Endothelial cell of umbilical vein (primary cell): ENCODE data around the gene GYS1. TPM values are rescaled to one million over a fixed set of nuclear protein-coding genes. Genes with fewer than 3 reads are reported as not detected.

Experiments
- BruUV-seq: library from RNA; stranded (reverse); fragments of 400-500 nt; replicated peaks from 2 replicates; lab custom pipeline; 2021; lab: Mats Ljungman, UMichigan
- CTCF ChIA-PET: fragments of 300-600, 350-600 bp; sonication (Branson Sonifier 250); formaldehyde crosslinking; loops from one replicate; lab custom pipeline; 2021; ENCODE audit warnings: antibody characterized with exemption, inconsistent platforms; lab: Charles Lee
- POLR2A ChIA-PET: fragments of 300-600, 350-600 bp; sonication (Branson Sonifier 250); formaldehyde crosslinking; loops from one replicate; lab custom pipeline; 2021; ENCODE audit warnings: antibody characterized with exemption, inconsistent platforms; lab: Charles Lee
- DNase-seq: peaks from one replicate; pipeline ENCODE4 v3.0.0-alpha.2; 2011; ENCODE audit warnings: low read depth, low spot score
- FAIRE-seq: peaks from 2 replicates; lab custom pipeline; 2011; peaks lifted over from hg19 to GRCh38; lab: Jason Lieb, UNC
- H2AFZ ChIP-seq: 2 replicates; pipeline ENCODE4 v1.6.0; 2012; ENCODE audit warnings: low read depth, low read length, control low read depth, inconsistent platforms
- H3K27ac ChIP-seq: 2 replicates; pipeline ENCODE4 v1.5.1; 2011; ENCODE audit warnings: low read depth, mild to moderate bottlenecking, control low read depth, low read length, moderate library complexity; ENCODE audit not compliant: insufficient read depth
- H3K27me3 ChIP-seq, 2 experiments: 2 replicates each; pipeline versions ENCODE4 v1.6.0 to v1.6.1; 2011; ENCODE audit warnings: low read length in 2 of 2, mixed read lengths in 1 of 2; ENCODE audit not compliant: control insufficient read depth in 2 of 2, insufficient read depth in 2 of 2
- H3K36me3 ChIP-seq, 2 experiments: 2 replicates in 1 of 2; 3 replicates in 1 of 2; pipeline ENCODE4 v1.5.1; 2011; ENCODE audit warnings: low read length in 2 of 2, mild to moderate bottlenecking in 1 of 2, moderate library complexity in 1 of 2; ENCODE audit not compliant: control insufficient read depth in 2 of 2, insufficient read depth in 2 of 2; ENCODE audit errors: extremely low read depth in 1 of 2
- H3K4me1 ChIP-seq: 3 replicates; pipeline ENCODE4 v1.5.1; 2011; ENCODE audit warnings: mild to moderate bottlenecking, low read length; ENCODE audit not compliant: control insufficient read depth, insufficient read depth; ENCODE audit errors: extremely low read depth
- H3K4me2 ChIP-seq: 2 replicates; pipeline ENCODE4 v1.6.1; 2011; ENCODE audit warnings: low read length, control low read depth, mixed read lengths; ENCODE audit not compliant: insufficient read depth
- H3K4me3 ChIP-seq, 3 experiments: fragments of 200-600 bp in 1 of 3; sonication (generic), shearing (Covaris generic) in 1 of 3; replicated peaks in 1 of 3; 2 replicates each; pipeline ENCODE4 v1.5.1; 2011 to 2016; ENCODE audit warnings: control low read depth in 3 of 3, low read length in 3 of 3, mild to moderate bottlenecking in 2 of 3, inconsistent platforms in 1 of 3, low read depth in 1 of 3, moderate library complexity in 1 of 3; ENCODE audit not compliant: insufficient read depth in 1 of 3
- H3K79me2 ChIP-seq: 2 replicates; pipeline ENCODE4 v1.6.0; 2012; ENCODE audit warnings: low read length, inconsistent platforms; ENCODE audit not compliant: control insufficient read depth, insufficient read depth
- H3K9ac ChIP-seq: replicated peaks from 2 replicates; pipeline ENCODE3; 2011; ENCODE audit warnings: low read length, control low read depth; ENCODE audit not compliant: insufficient read depth; ENCODE audit errors: extremely low read depth
- H3K9me1 ChIP-seq: replicated peaks from 3 replicates; pipeline ENCODE4 v1.6.0; 2011; ENCODE audit warnings: mild to moderate bottlenecking, low read length; ENCODE audit not compliant: control insufficient read depth, insufficient read depth; ENCODE audit errors: extremely low read depth
- H3K9me3 ChIP-seq: replicated peaks from 2 replicates; pipeline ENCODE4 v1.5.1; 2012; ENCODE audit warnings: low read length, inconsistent platforms; ENCODE audit not compliant: control insufficient read depth, insufficient read depth
- H4K20me1 ChIP-seq: replicated peaks from 2 replicates; pipeline ENCODE3; 2011; ENCODE audit warnings: mild to moderate bottlenecking, low read length; ENCODE audit not compliant: control insufficient read depth, insufficient read depth; ENCODE audit errors: extremely low read depth
- EZH2 ChIP-seq: IDR thresholded peaks from 2 replicates; pipeline ENCODE4 v1.6.1; 2012; ENCODE audit warnings: borderline replicate concordance, low read depth, mild to moderate bottlenecking, moderate library complexity, low read length, inconsistent platforms; ENCODE audit not compliant: severe bottlenecking
- FOS ChIP-seq: IDR thresholded peaks from 2 replicates; pipeline ENCODE4 v1.6.1; 2011; ENCODE audit warnings: mild to moderate bottlenecking, low read length, moderate library complexity, borderline replicate concordance; ENCODE audit not compliant: insufficient read depth
- MYC ChIP-seq: IDR thresholded peaks from one replicate; pipeline ENCODE4 v1.6.1; 2011; ENCODE audit warnings: mild to moderate bottlenecking, low read depth, low read length
- POLR2A ChIP-seq: IDR thresholded peaks from 2 replicates; pipeline ENCODE4 v1.6.1; 2012; ENCODE audit warnings: low read depth, mild to moderate bottlenecking, control low read depth, low read length
- POLR2AphosphoS5 ChIP-seq: IDR thresholded peaks from 2 replicates; pipeline ENCODE4 v1.6.1; 2012; ENCODE audit warnings: low read depth, mild to moderate bottlenecking, control low read depth, low read length, moderate library complexity; ENCODE audit not compliant: insufficient read depth
- dilution Hi-C: fragments of 300-500 bp; cut with MboI; formaldehyde crosslinking; loops from one replicate; pipeline ENCODE4 v1.15.0; 2019; ENCODE audit warnings: low sequenced_read_pairs; ENCODE audit not compliant: extremely low pct_ligation_motif_present
- intact Hi-C: fragments of 100-400 bp; cut with micrococcal nuclease; formaldehyde crosslinking; loops from one replicate; pipeline ENCODE4 v1.10.0; 2022
- polyA plus RNA-seq, 4 experiments: library from polyadenylated mRNA; depleted of rRNA in 3 of 4; stranded (reverse) in 3 of 4; unstranded in 1 of 4; fragments of >200 nt; gene quantifications; 2 replicates each; pipeline versions ENCODE4 v1.2.1 to v1.2.3, GENCODE V29; 2011 to 2012; ENCODE audit warnings: missing spikeins in 1 of 4
- total RNA-seq: library from RNA; stranded (reverse); gene quantifications from 2 replicates; pipeline ENCODE4 v1.2.3, GENCODE V29; 2021
- TF ChIP-seq, protein P1 (sequence below): IDR thresholded peaks from 2 replicates; pipeline ENCODE4 v1.6.1; 2011; ENCODE audit not compliant: insufficient read depth, insufficient read length
- TF ChIP-seq, protein P2 (sequence below), 2 donors: IDR thresholded peaks; 1 replicate in 1 of 2; 2 replicates in 1 of 2; pipeline ENCODE4 v1.5.1; 2011; ENCODE audit warnings: low read length in 2 of 2, mild to moderate bottlenecking in 2 of 2, moderate library complexity in 2 of 2, control low read depth in 1 of 2, inconsistent platforms in 1 of 2, low read depth in 1 of 2; ENCODE audit not compliant: insufficient read depth in 1 of 2; ENCODE audit errors: extremely low read depth in 1 of 2

Gene GYS1
- total and polyA plus RNA-seq, 2 donors (not counting 3 experiments of a cell fraction or from before 2014, with no cell fraction given), result 39.0 to 58.9 TPM

DNA sequence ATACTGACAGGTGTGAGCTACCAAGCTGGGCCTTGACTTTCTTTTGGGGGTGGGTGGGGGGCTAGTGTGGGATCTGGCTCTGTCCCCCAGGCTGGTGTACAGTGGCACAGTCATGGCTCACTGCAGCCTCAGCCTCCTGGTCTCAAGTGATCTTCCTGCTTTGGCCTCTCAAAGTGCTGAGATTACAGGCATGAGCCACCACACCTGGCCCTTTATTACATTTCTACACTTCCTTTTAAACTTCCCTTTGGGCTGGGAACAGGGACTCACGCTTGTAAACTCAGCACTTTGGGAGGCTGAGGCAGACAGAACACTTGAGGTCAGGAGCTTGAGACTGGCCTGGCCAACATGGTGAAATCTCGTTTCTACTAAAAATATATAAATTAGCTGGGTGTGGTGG, 16.0 kb downstream of the GYS1 start:
- H3K36me3 ChIP-seq, result peaks cover 2 to 15% of the 10 kb centered on the region in 2 experiments
- no peaks in the 10 kb centered on the region for H3K9me1 ChIP-seq
- no peaks in the 10 kb centered on the region for H3K9me3 ChIP-seq
- no peaks in the 10 kb centered on the region for H3K4me1 ChIP-seq
- CTCF ChIA-PET, result interaction anchor here (1.4 to 2.6 kb wide), 3 partner anchors 15 to 189 kb away, joined by 7 to 10 read pairs (median 7); partner anchors contain the start of gene RUVBL2
- H3K9ac ChIP-seq, result no peak overlapping the region
- no peaks in the 10 kb centered on the region for H3K79me2 ChIP-seq
- dilution Hi-C loops (no loop called here), intact Hi-C loops (no loop called here)
- BruUV-seq, result no TSS peak
- no peaks in the 10 kb centered on the region for H4K20me1 ChIP-seq
- no peak overlapping the region for H3K4me2 ChIP-seq
- no peak overlapping the region for H2AFZ ChIP-seq
- H3K27ac ChIP-seq, result no peak overlapping the region
- H3K27me3 ChIP-seq, result no peaks in the 10 kb centered on the region
- POLR2A ChIA-PET, result interaction anchor here (0.8 kb wide), 1 partner anchor 16 kb away, joined by 3 read pairs; the partner anchor contains the start of genes GYS1 and RUVBL2
- no peak overlapping the region for H3K4me3 ChIP-seq
- no peak for FAIRE-seq
- TF ChIP-seq POLR2A (no peak), POLR2AphosphoS5 (no peak), EZH2 (no peak)
- TF ChIP-seq, protein P1, sequence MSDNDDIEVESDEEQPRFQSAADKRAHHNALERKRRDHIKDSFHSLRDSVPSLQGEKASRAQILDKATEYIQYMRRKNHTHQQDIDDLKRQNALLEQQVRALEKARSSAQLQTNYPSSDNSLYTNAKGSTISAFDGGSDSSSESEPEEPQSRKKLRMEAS, result no peak
- no peak for DNase-seq

DNA sequence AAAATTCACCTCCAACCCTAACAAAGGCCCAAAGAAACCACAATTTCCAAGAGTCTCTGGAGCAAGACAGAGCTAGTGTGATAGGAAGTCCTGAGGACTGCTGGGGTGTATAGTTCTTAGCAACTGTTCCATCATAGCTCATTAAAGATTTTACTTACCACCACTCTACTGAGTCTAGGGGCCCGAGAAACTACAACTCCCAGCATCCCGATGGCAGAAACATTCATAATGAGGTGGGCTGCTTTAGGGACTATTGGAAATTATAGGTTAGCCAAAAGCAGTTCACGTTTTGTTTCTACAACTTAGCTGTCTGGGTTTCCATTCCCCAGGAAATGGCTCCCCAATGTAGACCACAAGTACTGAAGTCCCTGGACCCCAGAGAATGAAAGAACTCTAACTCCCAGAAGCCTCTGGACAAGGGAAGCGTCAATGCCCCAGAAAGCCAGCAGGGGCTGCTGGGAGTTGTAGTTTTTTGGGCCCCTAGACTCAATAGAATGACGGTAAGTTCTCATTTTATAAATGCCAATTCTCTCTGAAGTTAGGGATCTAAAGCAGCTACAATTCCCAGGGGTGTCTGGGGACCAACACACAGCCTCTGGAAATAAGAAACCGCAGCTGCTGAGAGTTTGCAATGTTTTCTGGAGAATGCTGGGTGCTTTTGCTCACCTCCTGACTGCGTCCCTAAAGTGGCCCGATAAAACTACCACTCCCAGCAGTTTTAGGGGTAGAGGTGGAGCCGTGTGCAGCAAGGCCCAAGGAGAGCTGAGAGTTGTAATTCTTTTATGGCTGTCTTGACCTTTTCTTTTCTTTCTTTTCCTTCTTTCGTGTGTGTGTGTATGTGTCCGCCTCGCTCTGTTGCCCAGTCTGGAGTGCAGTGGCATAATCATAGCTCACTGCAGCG, 16.9 kb downstream of the GYS1 start:
- Histone ChIP-seq H4K20me1 (no peaks in the 10 kb centered on the region), H3K9ac (no peak overlapping the region), H3K4me3 (no peak overlapping the region), H3K27me3 (no peaks in the 10 kb centered on the region), H3K27ac (no peak overlapping the region), H3K79me2 (no peaks in the 10 kb centered on the region), H3K4me2 (no peak overlapping the region), H3K9me1 (no peaks in the 10 kb centered on the region), H2AFZ (no peak overlapping the region), H3K4me1 (no peaks in the 10 kb centered on the region), H3K9me3 (no peaks in the 10 kb centered on the region), H3K36me3 (peaks cover 2 to 11% of the 10 kb centered on the region in 2 experiments)
- BruUV-seq, result no TSS peak
- peak; percentile 49 for DNase-seq
- intact Hi-C loops (no loop called here), dilution Hi-C loops (no loop called here)
- CTCF ChIA-PET, result interaction anchor here (1.6 to 2.6 kb wide), 2 partner anchors 16 to 188 kb away, joined by 7 to 10 read pairs; no protein-coding TSS in a partner anchor
- POLR2A ChIA-PET, result interaction anchor here (0.6 to 0.8 kb wide), 2 partner anchors 17 to 103 kb away, joined by 3 to 7 read pairs; partner anchors contain the start of genes GYS1 and RUVBL2
- TF ChIP-seq MYC (no peak), FOS (no peak)
- TF ChIP-seq, protein P2, sequence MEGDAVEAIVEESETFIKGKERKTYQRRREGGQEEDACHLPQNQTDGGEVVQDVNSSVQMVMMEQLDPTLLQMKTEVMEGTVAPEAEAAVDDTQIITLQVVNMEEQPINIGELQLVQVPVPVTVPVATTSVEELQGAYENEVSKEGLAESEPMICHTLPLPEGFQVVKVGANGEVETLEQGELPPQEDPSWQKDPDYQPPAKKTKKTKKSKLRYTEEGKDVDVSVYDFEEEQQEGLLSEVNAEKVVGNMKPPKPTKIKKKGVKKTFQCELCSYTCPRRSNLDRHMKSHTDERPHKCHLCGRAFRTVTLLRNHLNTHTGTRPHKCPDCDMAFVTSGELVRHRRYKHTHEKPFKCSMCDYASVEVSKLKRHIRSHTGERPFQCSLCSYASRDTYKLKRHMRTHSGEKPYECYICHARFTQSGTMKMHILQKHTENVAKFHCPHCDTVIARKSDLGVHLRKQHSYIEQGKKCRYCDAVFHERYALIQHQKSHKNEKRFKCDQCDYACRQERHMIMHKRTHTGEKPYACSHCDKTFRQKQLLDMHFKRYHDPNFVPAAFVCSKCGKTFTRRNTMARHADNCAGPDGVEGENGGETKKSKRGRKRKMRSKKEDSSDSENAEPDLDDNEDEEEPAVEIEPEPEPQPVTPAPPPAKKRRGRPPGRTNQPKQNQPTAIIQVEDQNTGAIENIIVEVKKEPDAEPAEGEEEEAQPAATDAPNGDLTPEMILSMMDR (IDR thresholded peaks at IDR 0.05; ENCODE audit: extremely low read depth in 1 of 2, insufficient read depth in 1 of 2, low read depth in 1 of 2, low read length in 2 of 2), result peak in 1 of 2 donors; percentile 4
- peak; percentile 66 for FAIRE-seq
